NT2/D1 (cell line): ENCODE results near the gene TK2.

Experiments
- YY1 ChIP-seq: IDR thresholded peaks from 2 replicates; pipeline ENCODE4 v1.6.1; 2011; ENCODE audit not compliant: insufficient read length, insufficient read depth
- ZNF274 ChIP-seq: IDR thresholded peaks from 2 replicates; pipeline ENCODE4 v1.6.1; 2011; ENCODE audit warnings: mild to moderate bottlenecking, low read depth, low read length

GRCh38 chr16:66580605-66581209 is 30.8 kb upstream of the TK2 start:
- TF ChIP-seq YY1, result no peak
- no peak for TF ChIP-seq ZNF274
